Measurements from ENCODE around the gene C2.
"Not testable (repeated sequence)": the region's sequence is repeated elsewhere in the genome, so short reads cannot be mapped to it uniquely, and the experiment has no call there.

The C2 gene

DNA sequence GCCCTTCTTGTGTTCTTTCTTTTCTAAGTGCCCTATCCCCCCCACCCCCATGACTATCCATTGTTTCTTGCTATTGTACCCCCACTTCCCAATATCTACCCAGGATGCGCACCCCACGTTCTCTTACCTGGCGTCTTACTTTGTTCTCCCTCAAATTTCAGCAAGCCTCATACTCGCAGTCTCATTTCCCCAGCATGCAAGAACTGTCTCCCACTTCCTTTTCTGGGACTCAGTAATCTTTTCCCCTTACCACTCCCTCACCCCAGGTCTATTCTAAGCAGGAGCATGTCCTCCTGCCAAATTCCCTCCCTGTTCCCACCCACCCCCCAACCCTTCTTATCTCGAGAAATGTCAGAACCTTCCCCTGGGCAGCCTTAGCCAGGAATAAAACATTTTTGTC lies 28.3 kb upstream of the C2 start:
- no peak for DNase-seq

DNA sequence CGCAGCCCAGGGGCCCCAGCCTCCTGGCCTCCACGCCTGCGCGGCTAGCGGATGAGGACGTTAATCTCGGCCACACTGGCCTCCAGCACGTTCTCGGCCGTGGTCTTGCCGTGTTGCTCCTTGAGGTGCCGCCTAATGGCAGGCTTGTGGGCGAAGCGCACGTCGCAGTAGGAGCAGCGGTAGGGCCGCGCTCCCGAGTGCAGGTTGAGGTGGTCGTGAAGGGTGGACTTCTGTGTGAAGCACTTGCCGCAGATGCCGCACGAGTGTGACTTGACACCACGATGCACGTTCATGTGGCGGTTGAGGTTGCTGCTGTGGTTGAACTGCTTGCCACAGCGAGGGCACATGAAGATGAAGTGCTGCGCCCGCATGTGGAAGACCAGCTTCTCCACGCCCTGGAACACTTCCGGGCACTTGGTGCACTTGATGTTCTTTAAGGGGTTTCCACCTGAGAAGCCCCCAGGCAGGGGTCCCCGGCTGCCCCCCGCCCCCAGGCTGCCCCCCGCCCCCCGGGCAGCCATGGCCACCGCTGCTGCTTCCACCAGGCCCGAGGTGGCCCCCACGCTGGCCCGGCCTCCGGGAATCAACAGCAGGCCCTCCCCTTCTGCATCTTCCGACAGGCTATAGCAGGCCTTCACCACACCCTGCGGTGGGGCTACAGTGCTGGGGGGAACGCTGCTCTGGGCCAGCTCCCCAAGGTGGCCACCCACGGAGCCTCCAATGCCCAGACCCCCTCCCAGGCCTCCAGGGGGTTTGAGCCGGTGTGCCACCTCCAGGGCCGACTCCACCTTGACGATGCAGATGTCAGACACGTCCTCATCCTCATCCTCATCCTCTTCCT lies 27.4 kb upstream of the C2 start:
- DNase-seq = no peak

DNA sequence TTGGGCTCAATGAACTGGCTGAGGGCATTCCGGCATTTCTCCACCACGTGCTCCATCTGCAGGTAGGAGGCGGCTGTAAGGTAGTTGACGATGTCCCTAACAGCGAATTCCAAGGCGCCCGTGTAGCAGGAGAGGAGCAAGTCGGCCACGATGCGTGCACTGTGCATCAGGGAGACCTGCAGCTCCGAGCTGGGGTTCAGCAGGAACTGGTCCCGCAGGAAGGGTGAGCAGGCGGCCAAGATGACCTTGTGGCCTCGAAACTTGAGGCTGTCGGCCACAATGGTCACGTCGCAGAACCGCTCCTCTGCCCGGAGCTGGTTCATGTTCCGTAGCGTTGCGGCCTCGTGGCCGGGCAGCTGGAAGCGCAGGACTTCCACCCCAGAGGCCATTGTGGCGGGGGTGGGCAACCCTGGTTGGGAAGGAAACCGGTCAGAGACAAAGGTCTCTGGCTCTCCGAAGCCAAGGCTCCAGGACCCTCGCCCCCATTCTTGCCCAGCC lies 26.6 kb upstream of the C2 start:
- DNase-seq = no peak

DNA sequence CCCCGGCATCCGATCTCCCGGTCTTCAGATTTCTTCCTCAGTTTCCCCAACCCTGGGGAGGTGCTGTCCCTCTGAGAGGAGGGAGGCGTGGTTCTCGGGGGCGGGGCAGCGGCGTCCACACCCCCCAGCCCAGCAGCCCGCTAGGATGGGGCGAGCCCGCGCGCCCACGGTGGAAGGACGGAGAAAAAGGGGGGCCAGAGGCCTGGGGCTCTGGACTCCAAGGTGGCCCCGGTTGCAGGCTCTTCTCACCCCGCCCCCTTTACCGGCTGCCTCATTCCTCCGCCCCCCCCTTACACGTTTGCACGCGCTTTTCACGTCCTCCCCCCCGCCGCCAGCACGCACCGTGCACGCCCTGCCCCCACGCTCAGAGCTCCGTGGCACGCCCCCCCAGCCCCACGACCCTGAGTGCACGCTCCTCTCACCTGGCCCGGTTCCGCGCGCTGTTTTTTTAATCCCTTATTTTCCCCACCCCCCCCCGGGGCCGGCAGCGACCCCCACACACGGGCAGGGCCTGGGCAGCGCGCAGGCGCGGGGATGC lies 26.0 kb upstream of the C2 start:
- DNase-seq = peak; percentile 62

- peak; percentile 84 for DNase-seq
Measured at GRCh38 chr6:31901953-31902643, 25.4 kb upstream of the C2 start, which contains the start of gene ZBTB12. TSS of gene ZBTB12 (minus strand) at chr6:31902086. CDS start at chr6:31901305, 781 bp downstream.

GRCh38 chr6:31903957-31904356 lies 23.6 kb upstream of the C2 start:
- DNase-seq = no peak

DNA sequence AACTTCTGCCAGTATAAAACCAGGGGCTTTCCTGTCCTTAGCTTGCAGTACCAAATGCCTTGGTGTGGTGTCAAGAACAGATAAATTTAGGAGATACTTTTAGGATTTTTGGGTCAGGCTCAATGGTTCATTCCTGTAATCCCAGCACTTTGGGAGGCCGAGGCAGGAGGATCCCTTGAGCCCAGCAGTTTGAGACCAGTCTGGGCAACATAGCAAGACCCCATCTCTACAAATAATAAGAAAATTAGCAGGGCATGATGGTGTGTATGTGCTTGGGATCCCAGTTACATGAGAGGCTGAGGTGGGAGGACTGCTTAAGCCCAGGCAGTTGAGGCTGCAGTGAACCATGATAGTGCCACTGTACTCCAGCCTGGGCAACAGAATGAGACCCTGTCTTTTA lies 22.5 kb upstream of the C2 start:
- no peak for DNase-seq

DNA sequence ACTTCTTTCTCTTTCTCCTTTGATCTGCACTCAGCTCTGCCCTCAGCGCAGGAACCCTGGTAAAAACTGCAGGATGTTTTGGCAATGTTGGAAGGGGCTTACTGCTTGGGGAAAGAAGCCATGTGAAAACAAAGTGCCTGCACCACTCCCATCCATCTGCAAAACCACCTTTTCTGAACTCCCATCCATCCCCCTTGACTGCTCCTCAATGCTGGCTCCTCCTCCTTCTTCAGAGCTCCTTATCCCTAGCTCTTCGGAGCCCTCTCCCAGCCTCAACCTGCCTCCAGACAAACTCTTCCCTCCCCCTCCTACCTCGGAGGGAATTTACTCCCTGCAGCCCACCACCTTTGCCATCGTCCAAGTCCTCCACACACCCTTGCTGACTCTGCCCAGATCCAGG lies 21.4 kb upstream of the C2 start:
- no peak for DNase-seq

DNA sequence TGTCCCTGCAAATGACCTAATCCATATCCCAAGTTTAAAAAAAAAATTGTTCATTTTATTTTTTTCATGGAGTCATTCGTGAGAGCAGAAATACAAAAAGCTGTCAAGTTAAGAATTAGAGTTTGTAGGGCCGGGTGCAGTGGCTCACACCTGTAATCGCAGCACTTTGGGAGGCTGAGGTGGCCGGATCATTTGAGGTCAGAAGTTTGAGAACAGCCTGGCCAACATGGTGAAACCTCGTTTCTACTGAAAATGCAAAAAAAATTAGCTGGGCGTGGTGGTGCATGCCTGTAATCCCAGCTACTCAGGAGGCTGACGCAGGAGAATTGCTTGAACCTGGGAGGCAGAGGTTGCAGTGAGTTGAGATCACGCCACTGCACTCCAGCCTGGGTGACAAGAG lies 20.8 kb upstream of the C2 start:
- not testable (repeated sequence) for DNase-seq

GRCh38 chr6:31907158-31907813 lies 20.2 kb upstream of the C2 start:
- DNase-seq = no peak

DNA sequence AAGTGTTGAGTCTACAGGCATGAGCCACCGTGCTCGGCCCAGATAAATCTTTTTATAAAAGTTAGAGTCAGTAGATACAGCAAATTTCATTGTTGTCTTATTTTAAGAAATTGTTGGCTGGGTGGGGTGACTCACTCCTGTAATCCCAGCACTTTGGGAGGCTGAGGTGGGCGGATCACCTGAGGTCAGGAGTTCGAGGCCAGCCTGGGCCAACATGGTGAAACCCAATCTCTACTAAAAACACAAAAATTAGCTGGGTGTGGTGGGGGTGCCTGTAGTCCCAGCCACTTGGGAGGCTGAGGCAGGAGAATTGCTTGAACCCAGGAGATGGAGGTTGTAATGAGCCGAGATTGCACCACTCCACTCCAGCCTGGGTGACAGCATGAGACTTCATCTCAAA lies 19.3 kb upstream of the C2 start:
- DNase-seq = not testable (repeated sequence)

DNA sequence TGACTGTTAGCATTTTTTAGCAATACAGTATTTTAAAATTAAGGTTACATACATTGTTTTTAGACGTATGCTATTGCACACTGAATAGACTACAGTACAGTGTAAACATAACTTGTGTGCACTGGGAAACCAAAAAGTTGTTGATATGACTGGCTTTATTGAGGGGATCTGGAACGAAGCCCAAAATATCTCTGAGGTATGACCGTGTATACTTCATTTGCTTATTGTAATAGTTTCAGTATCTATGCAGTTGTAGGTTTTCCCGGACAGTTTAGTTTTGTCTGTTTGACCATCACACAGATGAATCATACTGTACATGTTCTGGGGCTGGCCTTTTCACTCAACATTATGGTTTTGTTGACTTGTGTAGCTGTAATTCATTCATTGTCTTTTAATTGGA lies 18.7 kb upstream of the C2 start:
- DNase-seq = no peak

- not testable (repeated sequence) for DNase-seq
Measured at GRCh38 chr6:31909298-31909697, 18.2 kb upstream of the C2 start.

DNA sequence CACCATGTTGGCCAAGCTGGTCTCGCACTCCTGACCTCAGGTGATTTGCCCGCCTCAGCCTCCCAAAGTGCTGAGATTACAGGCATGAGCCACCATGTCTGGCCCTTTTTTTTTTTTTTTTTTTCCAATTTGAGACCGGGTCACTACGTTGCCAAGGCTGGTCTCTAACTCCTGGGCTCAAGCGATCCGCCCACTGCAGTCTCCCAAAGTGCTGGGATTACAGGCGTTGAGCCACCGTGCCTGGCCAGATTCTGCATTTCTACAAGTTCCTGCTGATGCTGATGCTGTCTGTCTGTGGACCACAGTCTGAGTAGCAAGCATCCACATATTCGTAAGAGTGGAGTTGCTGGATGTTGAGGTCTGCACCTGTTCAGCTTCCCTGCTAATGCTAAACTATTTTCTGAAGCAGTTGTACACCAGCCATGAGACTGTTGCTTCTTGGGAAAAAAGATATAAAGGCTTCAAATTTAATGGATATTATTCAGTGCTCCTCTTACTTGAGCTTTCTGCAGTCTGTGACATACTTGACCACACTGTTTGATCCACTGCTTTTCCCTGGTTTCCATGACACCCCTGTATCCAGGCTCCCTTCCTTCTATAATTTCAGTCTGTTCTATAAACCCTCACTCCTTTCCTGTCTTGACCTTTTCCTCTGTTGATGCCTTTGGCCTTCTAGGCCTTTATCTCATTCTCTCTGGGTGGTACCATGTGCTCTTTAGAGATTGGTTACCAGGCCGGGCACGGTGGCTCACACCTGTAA lies 15.5 kb upstream of the C2 start:
- DNase-seq = no peak

- no peak for DNase-seq
Measured at GRCh38 chr6:31915351-31915750, 12.2 kb upstream of the C2 start.

DNA sequence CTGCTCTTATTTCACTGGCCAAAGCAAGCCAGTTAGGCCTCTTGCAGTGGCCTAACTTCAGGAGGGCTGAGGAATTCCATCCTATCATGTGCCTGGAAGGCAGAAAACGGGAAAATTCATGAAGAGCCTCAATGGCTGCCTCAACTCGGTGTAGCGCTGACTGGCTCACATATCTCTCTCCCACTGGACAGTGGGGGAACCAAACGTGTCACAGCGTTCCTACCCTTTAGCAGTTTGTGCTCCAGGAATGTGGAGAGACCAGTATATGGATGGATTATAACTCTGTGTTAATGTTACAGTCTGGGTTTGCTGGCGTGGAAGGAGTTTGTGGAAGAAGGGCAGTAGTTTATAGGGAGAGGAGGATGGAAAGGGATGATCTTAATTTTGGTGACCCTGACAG lies 11.8 kb upstream of the C2 start:
- no peak for DNase-seq

DNA sequence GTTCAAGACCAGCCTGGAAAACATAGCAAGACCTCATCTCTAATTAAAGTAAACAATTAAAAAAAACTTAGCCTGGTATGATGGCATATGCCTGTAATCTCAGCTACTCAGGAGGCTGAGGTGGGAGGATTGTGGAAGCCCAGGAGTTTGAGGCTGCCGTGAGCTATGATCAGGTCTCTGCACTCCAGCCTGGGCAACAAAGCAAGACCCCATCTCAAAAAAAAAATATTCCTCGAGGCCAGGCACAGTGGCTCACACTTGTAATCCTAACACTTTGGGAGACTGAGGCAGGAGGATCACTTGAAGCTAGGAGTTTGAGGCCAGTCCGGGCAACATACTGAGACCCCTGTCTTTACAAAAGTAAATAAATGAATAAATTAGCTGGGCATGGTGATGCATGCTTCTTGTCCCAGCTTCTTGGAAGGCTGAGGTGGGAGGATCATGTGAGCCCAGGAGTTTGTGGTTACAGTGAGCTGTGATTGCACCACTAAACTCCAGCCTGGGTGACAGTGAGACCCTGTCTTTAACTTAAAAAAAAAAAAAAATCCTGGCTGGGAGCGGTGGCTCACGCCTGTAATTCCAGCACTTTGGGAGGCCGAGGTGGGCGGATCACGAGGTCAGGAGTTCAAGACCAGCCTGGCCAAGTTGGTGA lies 9.3 kb upstream of the C2 start:
- DNase-seq = no peak

- no peak for DNase-seq
Measured at GRCh38 chr6:31919624-31920303, 7.8 kb upstream of the C2 start.

DNA sequence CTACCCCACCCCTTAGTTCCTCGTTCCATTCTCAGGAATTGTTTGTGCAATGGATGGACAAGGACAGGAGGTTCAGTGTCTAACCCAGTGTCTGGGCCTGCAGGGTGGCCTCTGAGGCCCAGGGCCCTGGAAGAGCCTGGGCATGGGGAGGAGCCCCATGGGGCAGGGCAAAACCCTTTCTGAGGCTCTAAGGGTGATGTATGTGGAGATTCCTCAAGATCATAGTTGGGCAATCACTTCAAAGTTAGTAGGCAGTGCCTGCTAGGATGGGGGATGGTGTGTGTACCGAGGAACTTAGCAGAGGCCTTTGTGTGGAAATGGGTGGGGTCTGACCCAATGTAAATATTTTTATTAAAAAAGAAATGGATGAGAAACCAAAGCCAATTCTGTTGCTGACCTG lies 6.7 kb upstream of the C2 start:
- no peak for DNase-seq

DNA sequence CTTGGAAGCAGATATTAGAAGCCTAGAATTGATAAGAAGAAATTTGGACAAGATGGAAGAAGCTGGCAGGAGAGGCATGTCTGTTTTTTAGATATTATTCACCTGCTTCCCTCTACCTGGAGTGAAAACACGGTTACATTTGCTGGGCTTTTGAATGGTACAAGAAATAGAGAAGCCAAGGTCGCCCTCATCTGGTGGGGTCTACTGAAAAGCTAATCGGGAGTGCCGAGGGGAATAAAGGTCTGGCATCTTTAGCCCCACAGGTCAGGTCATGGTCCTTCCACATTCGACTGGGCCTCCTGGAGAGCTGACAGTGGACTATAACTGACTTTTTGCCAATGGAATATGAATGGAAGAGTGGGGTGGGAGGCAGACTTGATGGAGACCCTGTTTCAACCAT lies 4.6 kb upstream of the C2 start:
- DNase-seq = no peak
